Endothelial cell of umbilical vein (primary cell): Measurements from ENCODE around the gene GK2. TPM values are rescaled to one million over a fixed set of nuclear protein-coding genes. Genes with fewer than 3 reads are reported as not detected.

Source experiments
- BruUV-seq: library from RNA; stranded (reverse); fragments of 400-500 nt; replicated peaks from 2 replicates; lab custom pipeline; 2021; lab: Mats Ljungman, UMichigan
- CTCF ChIA-PET: fragments of 300-600, 350-600 bp; sonication (Branson Sonifier 250); formaldehyde crosslinking; loops from one replicate; lab custom pipeline; 2021; ENCODE audit warnings: antibody characterized with exemption, inconsistent platforms; lab: Charles Lee
- POLR2A ChIA-PET: fragments of 300-600, 350-600 bp; sonication (Branson Sonifier 250); formaldehyde crosslinking; loops from one replicate; lab custom pipeline; 2021; ENCODE audit warnings: antibody characterized with exemption, inconsistent platforms; lab: Charles Lee
- DNase-seq: peaks from one replicate; pipeline ENCODE4 v3.0.0-alpha.2; 2011; ENCODE audit warnings: low read depth, low spot score
- FAIRE-seq: peaks from 2 replicates; lab custom pipeline; 2011; peaks lifted over from hg19 to GRCh38; lab: Jason Lieb, UNC
- H2AFZ ChIP-seq: 2 replicates; pipeline ENCODE4 v1.6.0; 2012; ENCODE audit warnings: low read depth, low read length, control low read depth, inconsistent platforms
- H3K27ac ChIP-seq: 2 replicates; pipeline ENCODE4 v1.5.1; 2011; ENCODE audit warnings: low read depth, mild to moderate bottlenecking, control low read depth, low read length, moderate library complexity; ENCODE audit not compliant: insufficient read depth
- H3K27me3 ChIP-seq, 2 experiments: 2 replicates each; pipeline versions ENCODE4 v1.6.0 to v1.6.1; 2011; ENCODE audit warnings: low read length in 2 of 2, mixed read lengths in 1 of 2; ENCODE audit not compliant: control insufficient read depth in 2 of 2, insufficient read depth in 2 of 2
- H3K36me3 ChIP-seq, 2 experiments: 2 replicates in 1 of 2; 3 replicates in 1 of 2; pipeline ENCODE4 v1.5.1; 2011; ENCODE audit warnings: low read length in 2 of 2, mild to moderate bottlenecking in 1 of 2, moderate library complexity in 1 of 2; ENCODE audit not compliant: control insufficient read depth in 2 of 2, insufficient read depth in 2 of 2; ENCODE audit errors: extremely low read depth in 1 of 2
- H3K4me1 ChIP-seq: 3 replicates; pipeline ENCODE4 v1.5.1; 2011; ENCODE audit warnings: mild to moderate bottlenecking, low read length; ENCODE audit not compliant: control insufficient read depth, insufficient read depth; ENCODE audit errors: extremely low read depth
- H3K4me2 ChIP-seq: 2 replicates; pipeline ENCODE4 v1.6.1; 2011; ENCODE audit warnings: low read length, control low read depth, mixed read lengths; ENCODE audit not compliant: insufficient read depth
- H3K4me3 ChIP-seq, 3 experiments: fragments of 200-600 bp in 1 of 3; sonication (generic), shearing (Covaris generic) in 1 of 3; replicated peaks in 1 of 3; 2 replicates each; pipeline ENCODE4 v1.5.1; 2011 to 2016; ENCODE audit warnings: control low read depth in 3 of 3, low read length in 3 of 3, mild to moderate bottlenecking in 2 of 3, inconsistent platforms in 1 of 3, low read depth in 1 of 3, moderate library complexity in 1 of 3; ENCODE audit not compliant: insufficient read depth in 1 of 3
- H3K79me2 ChIP-seq: 2 replicates; pipeline ENCODE4 v1.6.0; 2012; ENCODE audit warnings: low read length, inconsistent platforms; ENCODE audit not compliant: control insufficient read depth, insufficient read depth
- H3K9ac ChIP-seq: replicated peaks from 2 replicates; pipeline ENCODE3; 2011; ENCODE audit warnings: low read length, control low read depth; ENCODE audit not compliant: insufficient read depth; ENCODE audit errors: extremely low read depth
- H3K9me1 ChIP-seq: replicated peaks from 3 replicates; pipeline ENCODE4 v1.6.0; 2011; ENCODE audit warnings: mild to moderate bottlenecking, low read length; ENCODE audit not compliant: control insufficient read depth, insufficient read depth; ENCODE audit errors: extremely low read depth
- H3K9me3 ChIP-seq: replicated peaks from 2 replicates; pipeline ENCODE4 v1.5.1; 2012; ENCODE audit warnings: low read length, inconsistent platforms; ENCODE audit not compliant: control insufficient read depth, insufficient read depth
- H4K20me1 ChIP-seq: replicated peaks from 2 replicates; pipeline ENCODE3; 2011; ENCODE audit warnings: mild to moderate bottlenecking, low read length; ENCODE audit not compliant: control insufficient read depth, insufficient read depth; ENCODE audit errors: extremely low read depth
- EZH2 ChIP-seq: IDR thresholded peaks from 2 replicates; pipeline ENCODE4 v1.6.1; 2012; ENCODE audit warnings: borderline replicate concordance, low read depth, mild to moderate bottlenecking, moderate library complexity, low read length, inconsistent platforms; ENCODE audit not compliant: severe bottlenecking
- FOS ChIP-seq: IDR thresholded peaks from 2 replicates; pipeline ENCODE4 v1.6.1; 2011; ENCODE audit warnings: mild to moderate bottlenecking, low read length, moderate library complexity, borderline replicate concordance; ENCODE audit not compliant: insufficient read depth
- GATA2 ChIP-seq: IDR thresholded peaks from 2 replicates; pipeline ENCODE4 v1.7.0; 2011; ENCODE audit warnings: low read depth, mild to moderate bottlenecking, moderate library complexity, mixed read lengths, low read length; ENCODE audit not compliant: insufficient read length, insufficient read depth
- JUN ChIP-seq: IDR thresholded peaks from 2 replicates; pipeline ENCODE4 v1.6.1; 2011; ENCODE audit warnings: borderline replicate concordance, low read depth; ENCODE audit not compliant: insufficient read length, insufficient read depth
- MYC ChIP-seq: IDR thresholded peaks from one replicate; pipeline ENCODE4 v1.6.1; 2011; ENCODE audit warnings: mild to moderate bottlenecking, low read depth, low read length
- POLR2A ChIP-seq: IDR thresholded peaks from 2 replicates; pipeline ENCODE4 v1.6.1; 2012; ENCODE audit warnings: low read depth, mild to moderate bottlenecking, control low read depth, low read length
- POLR2AphosphoS5 ChIP-seq: IDR thresholded peaks from 2 replicates; pipeline ENCODE4 v1.6.1; 2012; ENCODE audit warnings: low read depth, mild to moderate bottlenecking, control low read depth, low read length, moderate library complexity; ENCODE audit not compliant: insufficient read depth
- dilution Hi-C: fragments of 300-500 bp; cut with MboI; formaldehyde crosslinking; loops from one replicate; pipeline ENCODE4 v1.15.0; 2019; ENCODE audit warnings: low sequenced_read_pairs; ENCODE audit not compliant: extremely low pct_ligation_motif_present
- intact Hi-C: fragments of 100-400 bp; cut with micrococcal nuclease; formaldehyde crosslinking; loops from one replicate; pipeline ENCODE4 v1.10.0; 2022
- polyA plus RNA-seq, 4 experiments: library from polyadenylated mRNA; depleted of rRNA in 3 of 4; stranded (reverse) in 3 of 4; unstranded in 1 of 4; fragments of >200 nt; gene quantifications; 2 replicates each; pipeline versions ENCODE4 v1.2.1 to v1.2.3, GENCODE V29; 2011 to 2012; ENCODE audit warnings: missing spikeins in 1 of 4
- total RNA-seq: library from RNA; stranded (reverse); gene quantifications from 2 replicates; pipeline ENCODE4 v1.2.3, GENCODE V29; 2021
- TF ChIP-seq, protein P1 (sequence below): IDR thresholded peaks from 2 replicates; pipeline ENCODE4 v1.6.1; 2011; ENCODE audit not compliant: insufficient read depth, insufficient read length
- TF ChIP-seq, protein P2 (sequence below), 2 donors: IDR thresholded peaks; 1 replicate in 1 of 2; 2 replicates in 1 of 2; pipeline ENCODE4 v1.5.1; 2011; ENCODE audit warnings: low read length in 2 of 2, mild to moderate bottlenecking in 2 of 2, moderate library complexity in 2 of 2, control low read depth in 1 of 2, inconsistent platforms in 1 of 2, low read depth in 1 of 2; ENCODE audit not compliant: insufficient read depth in 1 of 2; ENCODE audit errors: extremely low read depth in 1 of 2

GK2 gene
- total and polyA plus RNA-seq, 2 donors (not counting 3 experiments of a cell fraction or from before 2014, with no cell fraction given): not detected

DNA sequence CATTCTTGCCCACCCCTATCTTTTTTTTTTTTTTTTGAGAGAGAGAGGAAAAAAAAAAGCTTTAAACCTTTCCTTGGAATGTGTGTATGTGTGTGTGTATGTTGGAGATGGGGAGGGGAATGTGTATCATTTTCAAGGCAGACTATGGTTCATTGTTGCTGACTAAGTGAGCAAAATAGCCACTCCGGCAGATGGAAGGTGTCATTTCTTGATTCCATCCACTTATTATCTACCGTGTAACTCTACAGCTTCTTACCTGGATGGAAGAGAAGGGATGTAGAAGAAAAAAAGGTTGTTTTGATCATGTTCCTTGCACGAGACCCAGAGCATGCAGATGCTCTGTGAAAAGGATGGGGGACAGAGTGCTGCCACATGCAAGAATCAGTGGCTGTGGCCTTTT, 5.9 kb upstream of the GK2 start:
- DNase-seq (no peak), FAIRE-seq (no peak)
- Histone ChIP-seq H3K9ac (no peak overlapping the region), H3K4me3 (no peak overlapping the region), H4K20me1 (no peaks in the 10 kb centered on the region), H2AFZ (no peak overlapping the region), H3K27ac (no peak overlapping the region), H3K9me3 (no peaks in the 10 kb centered on the region), H3K27me3 (no peaks in the 10 kb centered on the region), H3K4me1 (no peaks in the 10 kb centered on the region), H3K36me3 (no peaks in the 10 kb centered on the region), H3K4me2 (no peak overlapping the region), H3K9me1 (no peaks in the 10 kb centered on the region), H3K79me2 (no peaks in the 10 kb centered on the region)
- POLR2A ChIA-PET: no interaction called here
- BruUV-seq: no TSS peak
- TF ChIP-seq POLR2A (no peak), GATA2 (no peak), JUN (no peak), EZH2 (no peak), MYC (no peak), POLR2AphosphoS5 (no peak), FOS (no peak)
- TF ChIP-seq, protein P1, sequence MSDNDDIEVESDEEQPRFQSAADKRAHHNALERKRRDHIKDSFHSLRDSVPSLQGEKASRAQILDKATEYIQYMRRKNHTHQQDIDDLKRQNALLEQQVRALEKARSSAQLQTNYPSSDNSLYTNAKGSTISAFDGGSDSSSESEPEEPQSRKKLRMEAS: no peak
- TF ChIP-seq, protein P2, sequence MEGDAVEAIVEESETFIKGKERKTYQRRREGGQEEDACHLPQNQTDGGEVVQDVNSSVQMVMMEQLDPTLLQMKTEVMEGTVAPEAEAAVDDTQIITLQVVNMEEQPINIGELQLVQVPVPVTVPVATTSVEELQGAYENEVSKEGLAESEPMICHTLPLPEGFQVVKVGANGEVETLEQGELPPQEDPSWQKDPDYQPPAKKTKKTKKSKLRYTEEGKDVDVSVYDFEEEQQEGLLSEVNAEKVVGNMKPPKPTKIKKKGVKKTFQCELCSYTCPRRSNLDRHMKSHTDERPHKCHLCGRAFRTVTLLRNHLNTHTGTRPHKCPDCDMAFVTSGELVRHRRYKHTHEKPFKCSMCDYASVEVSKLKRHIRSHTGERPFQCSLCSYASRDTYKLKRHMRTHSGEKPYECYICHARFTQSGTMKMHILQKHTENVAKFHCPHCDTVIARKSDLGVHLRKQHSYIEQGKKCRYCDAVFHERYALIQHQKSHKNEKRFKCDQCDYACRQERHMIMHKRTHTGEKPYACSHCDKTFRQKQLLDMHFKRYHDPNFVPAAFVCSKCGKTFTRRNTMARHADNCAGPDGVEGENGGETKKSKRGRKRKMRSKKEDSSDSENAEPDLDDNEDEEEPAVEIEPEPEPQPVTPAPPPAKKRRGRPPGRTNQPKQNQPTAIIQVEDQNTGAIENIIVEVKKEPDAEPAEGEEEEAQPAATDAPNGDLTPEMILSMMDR (IDR thresholded peaks at IDR 0.05; ENCODE audit: extremely low read depth in 1 of 2, insufficient read depth in 1 of 2, low read depth in 1 of 2, low read length in 2 of 2): no peak
- dilution Hi-C loops (no loop called here), intact Hi-C loops (no loop called here)
- CTCF ChIA-PET: no interaction called here
